ENCODE data around the gene CDYL2.

CDYL2 gene

GRCh38 chr16:80623376-80623775 is 181.0 kb downstream of the CDYL2 start:
- H3K9ac ChIP-seq: no peak overlapping the region
- H3K4me3 ChIP-seq (IDR thresholded peaks at IDR 0.05; ENCODE audit: insufficient read depth, low read depth, low read length): no peak overlapping the region
- H2AFZ ChIP-seq (ENCODE audit: low read depth): no peak overlapping the region
- no peak for TF ChIP-seq CTCF (conservative IDR thresholded peaks at IDR 0.05; ENCODE audit: low read depth, low read length)
- H3K27me3 ChIP-seq (ENCODE audit: insufficient read depth, low read depth): no peaks in the 10 kb centered on the region
- no peak overlapping the region for H3K27ac ChIP-seq
- no peak overlapping the region for H3K4me2 ChIP-seq
- H3K79me2 ChIP-seq (ENCODE audit: insufficient read depth, low read depth): no peaks in the 10 kb centered on the region
- H3K36me3 ChIP-seq (ENCODE audit: insufficient read depth): no peaks in the 10 kb centered on the region
- H4K20me1 ChIP-seq (ENCODE audit: insufficient read depth): no peaks in the 10 kb centered on the region
- H3K4me1 ChIP-seq (ENCODE audit: low read depth, poor library complexity, severe bottlenecking): peaks cover 7% of the 10 kb centered on the region

- Histone ChIP-seq H3K27ac (no peak overlapping the region), H4K20me1 (ENCODE audit: insufficient read depth) (no peaks in the 10 kb centered on the region), H3K4me3 (IDR thresholded peaks at IDR 0.05; ENCODE audit: insufficient read depth, low read depth, low read length) (no peak overlapping the region), H3K27me3 (ENCODE audit: insufficient read depth, low read depth) (no peaks in the 10 kb centered on the region), H3K79me2 (ENCODE audit: insufficient read depth, low read depth) (no peaks in the 10 kb centered on the region), H3K9ac (no peak overlapping the region), H3K36me3 (ENCODE audit: insufficient read depth) (no peaks in the 10 kb centered on the region), H3K4me1 (ENCODE audit: low read depth, poor library complexity, severe bottlenecking) (peaks cover 2% of the 10 kb centered on the region), H2AFZ (ENCODE audit: low read depth) (no peak overlapping the region), H3K4me2 (no peak overlapping the region)
- TF ChIP-seq CTCF (conservative IDR thresholded peaks at IDR 0.05; ENCODE audit: low read depth, low read length): no peak
Observed at GRCh38 chr16:80622007-80622406, 182.4 kb downstream of the CDYL2 start.

- H3K27ac ChIP-seq: no peak overlapping the region
- no peaks in the 10 kb centered on the region for H3K79me2 ChIP-seq (ENCODE audit: insufficient read depth, low read depth)
- no peaks in the 10 kb centered on the region for H3K4me1 ChIP-seq (ENCODE audit: low read depth, poor library complexity, severe bottlenecking)
- H3K9ac ChIP-seq: no peak overlapping the region
- H3K27me3 ChIP-seq (ENCODE audit: insufficient read depth, low read depth): no peaks in the 10 kb centered on the region
- no peak for TF ChIP-seq CTCF (conservative IDR thresholded peaks at IDR 0.05; ENCODE audit: low read depth, low read length)
- H3K4me3 ChIP-seq (IDR thresholded peaks at IDR 0.05; ENCODE audit: insufficient read depth, low read depth, low read length): no peak overlapping the region
- H3K4me2 ChIP-seq: no peak overlapping the region
- no peak overlapping the region for H2AFZ ChIP-seq (ENCODE audit: low read depth)
- no peaks in the 10 kb centered on the region for H4K20me1 ChIP-seq (ENCODE audit: insufficient read depth)
- no peaks in the 10 kb centered on the region for H3K36me3 ChIP-seq (ENCODE audit: insufficient read depth)
Observed at GRCh38 chr16:80620736-80621605, 183.4 kb downstream of the CDYL2 start.

- H2AFZ ChIP-seq (ENCODE audit: low read depth): no peak overlapping the region
- no peaks in the 10 kb centered on the region for H3K36me3 ChIP-seq (ENCODE audit: insufficient read depth)
- no peaks in the 10 kb centered on the region for H3K27me3 ChIP-seq (ENCODE audit: insufficient read depth, low read depth)
- H3K4me1 ChIP-seq (ENCODE audit: low read depth, poor library complexity, severe bottlenecking): no peaks in the 10 kb centered on the region
- no peaks in the 10 kb centered on the region for H3K79me2 ChIP-seq (ENCODE audit: insufficient read depth, low read depth)
- no peaks in the 10 kb centered on the region for H4K20me1 ChIP-seq (ENCODE audit: insufficient read depth)
- no peak overlapping the region for H3K27ac ChIP-seq
- H3K4me3 ChIP-seq (IDR thresholded peaks at IDR 0.05; ENCODE audit: insufficient read depth, low read depth, low read length): no peak overlapping the region
- no peak overlapping the region for H3K4me2 ChIP-seq
- no peak for TF ChIP-seq CTCF (conservative IDR thresholded peaks at IDR 0.05; ENCODE audit: low read depth, low read length)
- H3K9ac ChIP-seq: no peak overlapping the region
Observed at GRCh38 chr16:80619824-80620223, 184.6 kb downstream of the CDYL2 start.
